SK-N-SH treated with all-trans-retinoic acid at 6 μM for 48 hours (cell line): Measurements from ENCODE around the gene COL6A3.

Source experiments
- CSDC2 ChIP-seq: fragments of 250-450 bp; sonication (Bioruptor Pico); IDR thresholded peaks from 2 replicates; pipeline ENCODE4 v1.5.0; 2020; ENCODE audit warnings: mild to moderate bottlenecking, moderate library complexity
- GLIS3 ChIP-seq: fragments of 250-450 bp; sonication (Bioruptor Pico); IDR thresholded peaks from 2 replicates; pipeline ENCODE4 v1.5.0; 2020; ENCODE audit warnings: mild to moderate bottlenecking, moderate library complexity
- ISL1 ChIP-seq: fragments of 250-450 bp; sonication (Bioruptor Pico); IDR thresholded peaks from 2 replicates; pipeline ENCODE4 v2.1.2; 2022; ENCODE audit warnings: mild to moderate bottlenecking, moderate library complexity

GRCh38 chr2:237351796-237352195 lies 62.2 kb downstream of the COL6A3 start:
- TF ChIP-seq CSDC2: no peak
- no peak for TF ChIP-seq ISL1 (CRISPR knock-in tag)
- TF ChIP-seq GLIS3 (CRISPR knock-in tag): no peak
